Fibroblast of lung (primary cell): Measurements from ENCODE around the gene NRCAM.

ENCODE experiments used
- EZH2 ChIP-seq: IDR thresholded peaks from 2 replicates; pipeline ENCODE4 v1.5.1; 2012; ENCODE audit warnings: low read length, control low read depth, mild to moderate bottlenecking; ENCODE audit errors: missing control alignments
- TF ChIP-seq, protein P1 (sequence below), 2 donors: IDR thresholded peaks in 1 of 2; conservative IDR thresholded peaks in 1 of 2; 1 replicate in 1 of 2; 2 replicates in 1 of 2; pipeline ENCODE4 v1.5.1; 2011 to 2012; ENCODE audit warnings: low read length in 2 of 2, control low read depth in 1 of 2, inconsistent platforms in 1 of 2, low read depth in 1 of 2, mild to moderate bottlenecking in 1 of 2

DNA sequence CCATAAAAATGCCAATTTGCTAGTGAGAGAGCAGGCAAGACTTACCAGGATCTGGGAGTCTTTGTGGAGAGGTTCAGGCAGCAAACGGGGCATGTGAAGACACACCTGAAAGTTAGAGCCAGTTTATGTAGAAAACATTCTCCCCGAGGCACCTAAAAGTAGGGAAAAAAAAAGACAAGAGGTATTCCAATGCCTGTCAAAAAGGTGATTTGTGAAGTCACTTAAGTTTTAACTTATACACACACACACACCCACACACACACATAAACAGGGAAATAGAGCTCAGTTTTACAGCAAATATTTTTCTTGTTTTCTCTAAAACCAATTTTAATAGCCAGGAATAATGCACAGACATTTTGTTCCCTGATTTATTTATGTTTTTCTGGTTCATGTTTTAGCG is 326.0 kb downstream of the NRCAM start, which contains the start of gene LAMB4:
- TF ChIP-seq, protein P1, sequence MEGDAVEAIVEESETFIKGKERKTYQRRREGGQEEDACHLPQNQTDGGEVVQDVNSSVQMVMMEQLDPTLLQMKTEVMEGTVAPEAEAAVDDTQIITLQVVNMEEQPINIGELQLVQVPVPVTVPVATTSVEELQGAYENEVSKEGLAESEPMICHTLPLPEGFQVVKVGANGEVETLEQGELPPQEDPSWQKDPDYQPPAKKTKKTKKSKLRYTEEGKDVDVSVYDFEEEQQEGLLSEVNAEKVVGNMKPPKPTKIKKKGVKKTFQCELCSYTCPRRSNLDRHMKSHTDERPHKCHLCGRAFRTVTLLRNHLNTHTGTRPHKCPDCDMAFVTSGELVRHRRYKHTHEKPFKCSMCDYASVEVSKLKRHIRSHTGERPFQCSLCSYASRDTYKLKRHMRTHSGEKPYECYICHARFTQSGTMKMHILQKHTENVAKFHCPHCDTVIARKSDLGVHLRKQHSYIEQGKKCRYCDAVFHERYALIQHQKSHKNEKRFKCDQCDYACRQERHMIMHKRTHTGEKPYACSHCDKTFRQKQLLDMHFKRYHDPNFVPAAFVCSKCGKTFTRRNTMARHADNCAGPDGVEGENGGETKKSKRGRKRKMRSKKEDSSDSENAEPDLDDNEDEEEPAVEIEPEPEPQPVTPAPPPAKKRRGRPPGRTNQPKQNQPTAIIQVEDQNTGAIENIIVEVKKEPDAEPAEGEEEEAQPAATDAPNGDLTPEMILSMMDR (conservative IDR thresholded peaks at IDR 0.05 in 1 of 2, IDR thresholded peaks at IDR 0.05 in 1 of 2; ENCODE audit: low read depth in 1 of 2, low read length in 2 of 2) = no peak
- no peak for TF ChIP-seq EZH2
